Smooth muscle cell (in vitro differentiated cells): ENCODE measurements around the gene RUNX2. TPM values are rescaled to one million over a fixed set of nuclear protein-coding genes. Genes with fewer than 3 reads are reported as not detected.

Experiments used
- DNase-seq: peaks from one replicate; lab custom pipeline; 2025; ENCODE audit not compliant: unreplicated experiment; lab: John Stamatoyannopoulos, UW
- H2AFZ ChIP-seq: fragments of 200-600 bp; sonication (generic); 2 replicates; pipeline ENCODE4 v1.6.0; 2016; ENCODE audit warnings: antibody characterized with exemption, low read depth, mild to moderate bottlenecking
- H3F3A ChIP-seq: fragments of 200-600 bp; sonication (generic); 2 replicates; pipeline ENCODE4 v1.6.0; 2017; ENCODE audit warnings: antibody characterized with exemption, low read depth
- H3K27ac ChIP-seq: fragments of 200-600 bp; sonication (generic); 2 replicates; pipeline ENCODE4 v1.5.1; 2016; ENCODE audit warnings: low read depth, mild to moderate bottlenecking
- H3K27me3 ChIP-seq: fragments of 200-600 bp; sonication (generic); 2 replicates; pipeline ENCODE4 v1.6.1; 2016; ENCODE audit warnings: low read depth, mild to moderate bottlenecking
- H3K36me3 ChIP-seq: fragments of 200-600 bp; sonication (generic); 2 replicates; pipeline ENCODE4 v1.5.1; 2016; ENCODE audit warnings: low read depth
- H3K4me1 ChIP-seq: fragments of 200-600 bp; sonication (generic); 2 replicates; pipeline ENCODE4 v1.5.1; 2016; ENCODE audit warnings: low read depth
- H3K4me2 ChIP-seq: fragments of 200-600 bp; sonication (generic); 2 replicates; pipeline ENCODE4 v1.6.0; 2016; ENCODE audit warnings: mild to moderate bottlenecking
- H3K4me3 ChIP-seq: fragments of 200-600 bp; sonication (generic); 2 replicates; pipeline ENCODE4 v1.5.1; 2016; ENCODE audit warnings: mild to moderate bottlenecking
- H3K79me2 ChIP-seq: fragments of 200-600 bp; sonication (generic); 2 replicates; pipeline ENCODE4 v1.6.0; 2016; ENCODE audit warnings: low read depth, mild to moderate bottlenecking
- H3K9ac ChIP-seq: fragments of 200-600 bp; sonication (generic); 2 replicates; pipeline ENCODE4 v1.6.0; 2016; ENCODE audit warnings: low read depth
- H3K9me3 ChIP-seq: fragments of 200-600 bp; sonication (generic); replicated peaks from 2 replicates; pipeline ENCODE4 v1.5.1; 2016; ENCODE audit warnings: low read depth
- H4K20me1 ChIP-seq: fragments of 200-600 bp; sonication (generic); 2 replicates; pipeline ENCODE4 v1.6.0; 2016; ENCODE audit warnings: low read depth
- CTCF ChIP-seq: fragments of 200-600 bp; sonication (generic); IDR thresholded peaks from 2 replicates; pipeline ENCODE4 v1.5.1; 2017; ENCODE audit warnings: borderline replicate concordance, mild to moderate bottlenecking, antibody characterized with exemption; ENCODE audit not compliant: insufficient read depth, poor library complexity, severe bottlenecking
- WGBS: methylation state at CpG from one replicate; pipeline ENCODE4 v1.1.7; 2016; ENCODE audit warnings: low lambda C conversion rate; 5-methylcytosine and 5-hydroxymethylcytosine counted together
- polyA plus RNA-seq: library from polyadenylated mRNA; unstranded; fragments of >200 nt; fragmentation: Nextera tagmentation; extraction: Ambion mirVana; gene quantifications from 2 replicates; pipeline ENCODE4 v1.2.1, GENCODE V29; 2016
- total RNA-seq: library from RNA; depleted of rRNA; stranded (reverse); fragments of >200 nt; gene quantifications from 2 replicates; pipeline ENCODE4 v1.2.3, GENCODE V29; 2014

Gene RUNX2
- total and polyA plus RNA-seq, 2 experiments from 2014 or later: 12.5 to 16.4 TPM

GRCh38 chr6:45589367-45589766, 261.2 kb downstream of the RUNX2 start:
- Histone ChIP-seq H2AFZ (no peak overlapping the region), H3F3A (peaks cover 14% of the 10 kb centered on the region), H3K4me3 (no peak overlapping the region), H3K79me2 (no peaks in the 10 kb centered on the region), H3K9me3 (no peaks in the 10 kb centered on the region), H3K36me3 (no peaks in the 10 kb centered on the region), H3K27me3 (no peaks in the 10 kb centered on the region), H3K4me1 (peaks cover 18% of the 10 kb centered on the region), H3K4me2 (no peak overlapping the region), H4K20me1 (no peaks in the 10 kb centered on the region), H3K9ac (no peak overlapping the region), H3K27ac (peak overlapping the region; percentile 90)
- no peak for TF ChIP-seq CTCF
- no peak for DNase-seq
- 94% methylated on average over 3 of the region's 3 CpGs for WGBS

GRCh38 chr6:45590226-45590625, 262.1 kb downstream of the RUNX2 start:
- Histone ChIP-seq H3K27me3 (no peaks in the 10 kb centered on the region), H3K4me1 (peaks cover 18% of the 10 kb centered on the region), H3K4me2 (peak overlapping the region; percentile 22), H3K9me3 (no peaks in the 10 kb centered on the region), H3K9ac (peak overlapping the region; percentile 78), H3K27ac (peak overlapping the region; percentile 90), H3K79me2 (no peaks in the 10 kb centered on the region), H3K4me3 (no peak overlapping the region), H2AFZ (no peak overlapping the region), H3K36me3 (no peaks in the 10 kb centered on the region), H3F3A (peaks cover 14% of the 10 kb centered on the region), H4K20me1 (no peaks in the 10 kb centered on the region)
- no peak for TF ChIP-seq CTCF
- 24% methylated on average over 4 of the region's 4 CpGs for WGBS
- DNase-seq: no peak

- Histone ChIP-seq H3K27me3 (no peaks in the 10 kb centered on the region), H3K4me3 (no peak overlapping the region), H3K9me3 (no peaks in the 10 kb centered on the region), H4K20me1 (no peaks in the 10 kb centered on the region), H3K27ac (peak overlapping the region; percentile 90), H3K4me1 (peaks cover 18% of the 10 kb centered on the region), H3K36me3 (no peaks in the 10 kb centered on the region), H2AFZ (peak overlapping the region; percentile 57), H3K79me2 (no peaks in the 10 kb centered on the region), H3K9ac (peak overlapping the region; percentile 78), H3K4me2 (peak overlapping the region; percentile 22), H3F3A (peaks cover 14% of the 10 kb centered on the region)
- TF ChIP-seq CTCF: no peak
- 13% methylated on average over 7 of the region's 7 CpGs for WGBS
- peak; percentile 4 for DNase-seq
These were observed 262.6 kb downstream of the RUNX2 start for GRCh38 chr6:45590696-45591184.

- H3K4me1 ChIP-seq: peaks cover 18% of the 10 kb centered on the region
- DNase-seq: no peak
- no peaks in the 10 kb centered on the region for H4K20me1 ChIP-seq
- no peaks in the 10 kb centered on the region for H3K36me3 ChIP-seq
- no peaks in the 10 kb centered on the region for H3K79me2 ChIP-seq
- peak overlapping the region; percentile 78 for H3K9ac ChIP-seq
- peaks cover 14% of the 10 kb centered on the region for H3F3A ChIP-seq
- H2AFZ ChIP-seq: no peak overlapping the region
- no peak for TF ChIP-seq CTCF
- H3K4me2 ChIP-seq: peak overlapping the region; percentile 22
- no peak overlapping the region for H3K4me3 ChIP-seq
- no peaks in the 10 kb centered on the region for H3K27me3 ChIP-seq
- H3K9me3 ChIP-seq: no peaks in the 10 kb centered on the region
- H3K27ac ChIP-seq: peak overlapping the region; percentile 90
- 37% methylated on average over 1 of the region's 1 CpG for WGBS
These were observed 263.2 kb downstream of the RUNX2 start for GRCh38 chr6:45591306-45591705.
